HepG2 (cell line): ENCODE measurements around the gene ACACA. TPM values are rescaled to one million over a fixed set of nuclear protein-coding genes. Genes with fewer than 3 reads are reported as not detected.

Source experiments
- ARID4A ChIP-seq: sonication (generic); formaldehyde crosslinking; IDR thresholded peaks from 2 replicates; pipeline ENCODE4 v1.5.0; 2020; ENCODE audit warnings: mild to moderate bottlenecking, missing genetic modification reagents, borderline replicate concordance
- FOXK2 ChIP-seq: fragments of 450-650 bp; IDR thresholded peaks from 2 replicates; pipeline ENCODE4 v1.6.1; 2016
- HOXA5 ChIP-seq: sonication (generic); formaldehyde crosslinking; IDR thresholded peaks from 2 replicates; pipeline ENCODE4 v1.4.0; 2020; ENCODE audit warnings: missing genetic modification reagents
- MLX ChIP-seq: IDR thresholded peaks from 2 replicates; pipeline ENCODE4 v1.6.1; 2016
- PAX8 ChIP-seq: sonication (generic); formaldehyde crosslinking; IDR thresholded peaks from 2 replicates; pipeline ENCODE4 v1.8.0; 2022; ENCODE audit warnings: mild to moderate bottlenecking, missing genetic modification reagents, borderline replicate concordance
- PHF21A ChIP-seq: sonication (generic); formaldehyde crosslinking; IDR thresholded peaks from 2 replicates; pipeline ENCODE4 v1.5.0; 2020; ENCODE audit warnings: mild to moderate bottlenecking, missing genetic modification reagents
- RORA ChIP-seq: sonication (generic); formaldehyde crosslinking; IDR thresholded peaks from 2 replicates; pipeline ENCODE4 v1.5.0; 2020; ENCODE audit warnings: mild to moderate bottlenecking, missing genetic modification reagents, moderate library complexity
- ZBTB1 ChIP-seq: sonication (generic); formaldehyde crosslinking; IDR thresholded peaks from 2 replicates; pipeline ENCODE4 v1.4.0; 2020; ENCODE audit warnings: missing genetic modification reagents, borderline replicate concordance
- ZBTB20 ChIP-seq: sonication (generic); formaldehyde crosslinking; IDR thresholded peaks from 2 replicates; pipeline ENCODE4 v1.8.1; 2023; ENCODE audit warnings: missing genetic modification reagents, low read depth, mild to moderate bottlenecking, borderline replicate concordance
- ZBTB25 ChIP-seq: IDR thresholded peaks from 2 replicates; pipeline ENCODE4 v1.6.1; 2018; ENCODE audit warnings: missing genetic modification reagents
- ZGPAT ChIP-seq: IDR thresholded peaks from 2 replicates; pipeline ENCODE4 v1.6.1; 2016; ENCODE audit warnings: mild to moderate bottlenecking
- ZNF292 ChIP-seq: sonication (generic); formaldehyde crosslinking; IDR thresholded peaks from 2 replicates; pipeline ENCODE4 v1.8.1; 2022; ENCODE audit warnings: mild to moderate bottlenecking, low read depth, missing genetic modification reagents, borderline replicate concordance
- ZNF44 ChIP-seq: sonication (generic); formaldehyde crosslinking; IDR thresholded peaks from 2 replicates; pipeline ENCODE4 v1.5.1; 2020; ENCODE audit warnings: mild to moderate bottlenecking, missing genetic modification reagents
- ZNF562 ChIP-seq: sonication (generic); formaldehyde crosslinking; IDR thresholded peaks from 2 replicates; pipeline ENCODE4 v1.8.0; 2022; ENCODE audit warnings: missing genetic modification reagents, borderline replicate concordance
- ZNF646 ChIP-seq: sonication (generic); formaldehyde crosslinking; IDR thresholded peaks from 2 replicates; pipeline ENCODE4 v1.9.0; 2021; ENCODE audit warnings: mild to moderate bottlenecking, missing genetic modification reagents
- polyA plus RNA-seq, 8 experiments: library from polyadenylated mRNA; depleted of rRNA in 3 of 8; stranded (reverse) in 7 of 8; unstranded in 1 of 8; fragments of >200 nt; fragmentation: Illumina TruSeq in 4 of 8; extraction: Trizol in 4 of 8; gene quantifications; 2 replicates each; pipeline versions ENCODE4 v1.2.1 to v1.2.3, GENCODE V29; 2011 to 2016; ENCODE audit warnings: low read depth in 4 of 8, missing spikeins in 1 of 8, mixed read lengths in 1 of 8; ENCODE audit not compliant: insufficient read depth in 1 of 8
- total RNA-seq, 5 experiments: library from RNA; depleted of rRNA; stranded (reverse); fragments of >200 nt; fragmentation: Illumina TruSeq; extraction: Trizol; gene quantifications; 2 replicates each; pipeline ENCODE4 v1.2.3, GENCODE V29; 2016; ENCODE audit warnings: low read depth in 1 of 5

The ACACA gene
- total and polyA plus RNA-seq, 2 of the 13 experiments (the other 11 are each of a cell fraction or from before 2014, with no cell fraction given): 39.2 to 47.2 TPM

- peak; percentile 30; the same call in 1 of the 2 replicates for TF ChIP-seq ARID4A
- TF ChIP-seq MLX (CRISPR knock-in tag): peak; percentile 55; the same call in 1 of the 2 replicates
- no peak for TF ChIP-seq ZNF562 (CRISPR knock-in tag)
- peak; percentile 87; the same call in 1 of the 2 replicates for TF ChIP-seq ZNF646 (CRISPR knock-in tag)
- peak; percentile 90; the same call in 1 of the 2 replicates for TF ChIP-seq ZBTB20 (CRISPR knock-in tag)
- no peak for TF ChIP-seq PAX8
- TF ChIP-seq ZBTB1 (CRISPR knock-in tag): no peak
- TF ChIP-seq ZNF292 (CRISPR knock-in tag): no peak
- no peak for TF ChIP-seq HOXA5 (CRISPR knock-in tag)
- TF ChIP-seq ZNF44 (CRISPR knock-in tag): 0 out of 2 replicates have a peak, but pooled peaks have one; percentile 37
- peak; percentile 41 for TF ChIP-seq ZGPAT
- TF ChIP-seq RORA (CRISPR knock-in tag): no peak
- no peak for TF ChIP-seq ZBTB25
- TF ChIP-seq PHF21A (CRISPR knock-in tag): peak; percentile 45; the same call in 1 of the 2 replicates
- 0 out of 2 replicates have a peak, but pooled peaks have one; percentile 30 for TF ChIP-seq FOXK2
Measured at GRCh38 chr17:37147301-37147812, 259.3 kb downstream of the ACACA start (continued).
